GM19455 (cell line): ENCODE results near the gene SCNN1B.
A peak's percentile ranks its signal among the peaks of the same experiment; 100 is the strongest.
"Not testable (repeated sequence)": the region's sequence is repeated elsewhere in the genome, so short reads cannot be mapped to it uniquely, and the experiment has no call there.

ENCODE experiments used
- ATAC-seq: cut with Tn5 transposase; IDR thresholded peaks from one replicate; pipeline ENCODE4 v1.9.1; 2021; ENCODE audit not compliant: unreplicated experiment

The SCNN1B gene

GRCh38 chr16:23288209-23288608, 13.9 kb upstream of the SCNN1B start:
- ATAC-seq: no peak

GRCh38 chr16:23288726-23289512, 13.2 kb upstream of the SCNN1B start:
- ATAC-seq: no peak

GRCh38 chr16:23290189-23291062, 11.7 kb upstream of the SCNN1B start:
- no peak for ATAC-seq

- peak; percentile 65 for ATAC-seq
These were observed 9.1 kb upstream of the SCNN1B start for GRCh38 chr16:23293016-23293415.

- no peak for ATAC-seq
These were observed 7.8 kb upstream of the SCNN1B start for GRCh38 chr16:23294260-23294659.

- ATAC-seq: no peak
These were observed 5.1 kb upstream of the SCNN1B start for GRCh38 chr16:23296994-23297393.

GRCh38 chr16:23298290-23298915, 3.7 kb upstream of the SCNN1B start:
- ATAC-seq: no peak

GRCh38 chr16:23299815-23300214, 2.3 kb upstream of the SCNN1B start:
- not testable (repeated sequence) for ATAC-seq

GRCh38 chr16:23301251-23302044, 654 bp upstream of the SCNN1B start:
- no peak for ATAC-seq

GRCh38 chr16:23303685-23304084, 1.6 kb downstream of the SCNN1B start:
- no peak for ATAC-seq

GRCh38 chr16:23304620-23305019, 2.5 kb downstream of the SCNN1B start:
- no peak for ATAC-seq

- no peak for ATAC-seq
These were observed 4.3 kb downstream of the SCNN1B start for GRCh38 chr16:23306199-23307100.

GRCh38 chr16:23310217-23310616, 8.1 kb downstream of the SCNN1B start:
- ATAC-seq: no peak

GRCh38 chr16:23310744-23311143, 8.6 kb downstream of the SCNN1B start:
- ATAC-seq: no peak

GRCh38 chr16:23316232-23316631, 14.1 kb downstream of the SCNN1B start:
- no peak for ATAC-seq

GRCh38 chr16:23316634-23317265, 14.6 kb downstream of the SCNN1B start:
- no peak for ATAC-seq

- no peak for ATAC-seq
These were observed 15.2 kb downstream of the SCNN1B start for GRCh38 chr16:23317266-23317661.

- no peak for ATAC-seq
These were observed 15.6 kb downstream of the SCNN1B start for GRCh38 chr16:23317751-23318150.

- no peak for ATAC-seq
These were observed 16.5 kb downstream of the SCNN1B start for GRCh38 chr16:23318639-23319038.
